Measurements from ENCODE around the gene P2RY6. TPM values are rescaled to one million over a fixed set of nuclear protein-coding genes. Genes with fewer than 3 reads are reported as not detected.
"Not testable (repeated sequence)": the region's sequence is repeated elsewhere in the genome, so short reads cannot be mapped to it uniquely, and the experiment has no call there.

The P2RY6 gene
- polyA plus RNA-seq (ENCODE audit: insufficient read length in 3 of 3) = 1 to 10 TPM in 1 of 3 donors, under 1 TPM in 2; 0.81 to 1.1 (median 0.94) TPM

GRCh38 chr11:73271936-73272679 is at the start of gene P2RY6:
Gene P2RY6, plus strand, starts transcription at chr11:73272338. Its CDS starts 24,181 bp downstream, at chr11:73296519.
- DNase-seq (ENCODE audit: low read depth in 3 of 3, low spot score in 2 of 3) = no peak

- no peak for DNase-seq (ENCODE audit: low read depth in 3 of 3, low spot score in 2 of 3)
Observed at GRCh38 chr11:73223998-73224730, 48.0 kb upstream of the P2RY6 start.

- DNase-seq (ENCODE audit: low read depth in 3 of 3, low spot score in 2 of 3) = no peak
Observed at GRCh38 chr11:73225001-73225686, 47.0 kb upstream of the P2RY6 start.

GRCh38 chr11:73225851-73226250 is 46.3 kb upstream of the P2RY6 start:
- DNase-seq (ENCODE audit: low read depth in 3 of 3, low spot score in 2 of 3) = no peak

- no peak for DNase-seq (ENCODE audit: low read depth in 3 of 3, low spot score in 2 of 3)
Observed at GRCh38 chr11:73226297-73227006, 45.7 kb upstream of the P2RY6 start.

GRCh38 chr11:73227571-73228211 is 44.4 kb upstream of the P2RY6 start:
- DNase-seq (ENCODE audit: low read depth in 3 of 3, low spot score in 2 of 3) = no peak

- DNase-seq (ENCODE audit: low read depth in 3 of 3, low spot score in 2 of 3) = no peak
Observed at GRCh38 chr11:73228268-73229134, 43.6 kb upstream of the P2RY6 start.

GRCh38 chr11:73229321-73229895 is 42.7 kb upstream of the P2RY6 start:
- DNase-seq (ENCODE audit: low read depth in 3 of 3, low spot score in 2 of 3) = no peak

- no peak for DNase-seq (ENCODE audit: low read depth in 3 of 3, low spot score in 2 of 3)
Observed at GRCh38 chr11:73229896-73230875, 42.0 kb upstream of the P2RY6 start.

GRCh38 chr11:73230931-73231330 is 41.2 kb upstream of the P2RY6 start:
- DNase-seq (ENCODE audit: low read depth in 3 of 3, low spot score in 2 of 3) = no peak

- DNase-seq (ENCODE audit: low read depth in 3 of 3, low spot score in 2 of 3) = not testable (repeated sequence)
Observed at GRCh38 chr11:73232487-73232886, 39.7 kb upstream of the P2RY6 start.

- no peak for DNase-seq (ENCODE audit: low read depth in 3 of 3, low spot score in 2 of 3)
Observed at GRCh38 chr11:73233211-73233610, 38.9 kb upstream of the P2RY6 start.

- DNase-seq (ENCODE audit: low read depth in 3 of 3, low spot score in 2 of 3) = no peak
Observed at GRCh38 chr11:73233692-73234470, 38.3 kb upstream of the P2RY6 start.

- DNase-seq (ENCODE audit: low read depth in 3 of 3, low spot score in 2 of 3) = no peak
Observed at GRCh38 chr11:73234471-73235181, 37.5 kb upstream of the P2RY6 start.

GRCh38 chr11:73235236-73235786 is 36.8 kb upstream of the P2RY6 start:
- no peak for DNase-seq (ENCODE audit: low read depth in 3 of 3, low spot score in 2 of 3)

GRCh38 chr11:73236205-73236765 is 35.9 kb upstream of the P2RY6 start:
- no peak for DNase-seq (ENCODE audit: low read depth in 3 of 3, low spot score in 2 of 3)
